Measurements from ENCODE around the gene ARHGAP4.

Gene ARHGAP4

DNA sequence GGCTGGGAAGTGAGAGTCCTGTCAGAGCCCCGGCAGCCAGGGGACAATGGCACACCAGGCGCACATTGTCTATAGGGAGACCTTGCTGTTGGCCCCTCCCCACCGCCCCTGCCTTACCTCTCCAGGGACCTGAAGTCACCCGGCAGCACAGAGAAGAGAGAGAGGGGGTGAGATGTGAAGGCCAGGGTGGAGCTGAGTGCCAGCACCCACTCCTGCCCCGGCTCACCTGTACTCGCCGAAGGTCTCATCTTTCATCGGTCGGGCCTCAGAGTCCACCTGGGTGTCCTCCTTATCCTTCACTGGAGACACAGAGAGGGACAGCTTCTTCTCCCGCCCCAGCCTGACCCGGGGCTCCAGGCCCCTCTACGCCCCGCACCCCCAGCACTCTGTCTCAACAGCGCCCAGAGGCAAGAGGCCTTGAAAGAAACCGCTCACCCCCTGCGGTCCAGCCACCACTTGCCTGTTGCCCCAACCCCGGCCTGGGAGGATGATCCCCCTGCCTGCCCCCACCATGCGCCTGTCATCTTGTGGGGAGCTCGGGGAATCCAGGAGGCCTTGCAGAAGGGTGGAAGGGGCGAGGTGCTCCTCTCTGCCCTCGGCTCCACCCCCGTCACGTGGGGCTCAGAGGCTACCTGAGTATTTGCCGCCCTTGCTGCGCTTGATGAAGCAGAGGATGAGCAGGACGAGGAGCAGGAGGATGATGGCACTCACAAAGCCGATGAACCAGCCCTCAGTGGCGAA, 62.6 kb downstream of the ARHGAP4 start:
- no peak for DNase-seq

DNA sequence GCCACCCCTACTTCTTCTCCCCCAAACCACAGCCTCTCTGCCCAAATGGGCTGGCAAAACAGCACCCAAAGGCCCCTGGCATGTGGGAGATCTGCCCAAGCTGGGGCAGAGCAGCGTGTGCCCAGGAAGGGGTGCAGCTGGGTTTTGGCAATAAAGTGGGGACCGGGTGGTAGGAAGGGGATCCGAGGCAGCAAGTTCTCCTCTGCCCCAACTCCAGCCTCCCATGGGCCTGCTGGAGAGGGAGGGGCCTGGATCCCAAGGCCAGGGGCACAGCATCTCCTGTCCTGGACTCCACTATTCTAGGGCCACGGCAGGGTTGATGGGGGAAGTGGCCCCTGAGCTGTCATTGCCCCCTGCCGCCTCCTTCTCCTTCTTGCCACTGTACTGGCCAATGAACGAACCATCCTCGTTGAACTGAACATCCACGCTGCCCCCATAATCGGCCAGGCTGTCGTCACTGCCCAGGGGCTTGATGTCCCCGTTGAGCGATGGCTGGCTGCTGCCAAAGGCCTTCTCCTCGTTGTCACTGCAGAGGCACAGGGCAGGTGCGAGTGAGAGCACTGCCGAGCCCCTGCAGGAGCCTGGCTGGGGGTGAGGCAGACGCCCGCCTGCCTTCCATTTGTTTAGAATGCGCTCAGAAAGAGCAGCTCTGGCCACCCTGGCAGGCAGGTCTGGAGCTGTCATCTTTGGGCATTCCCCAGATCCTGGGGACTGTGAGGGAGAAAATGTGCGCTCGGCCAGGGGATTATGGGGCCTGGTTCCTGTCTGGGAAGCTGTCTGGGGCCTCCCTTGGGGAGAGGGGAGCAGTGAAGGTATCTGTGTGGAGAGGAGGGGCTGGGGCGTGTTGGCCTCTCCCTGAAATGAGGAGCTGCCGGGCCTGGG, 63.5 kb downstream of the ARHGAP4 start:
- no peak for DNase-seq

GRCh38 chrX:153861733-153862310, 64.2 kb downstream of the ARHGAP4 start:
- DNase-seq, result no peak

DNA sequence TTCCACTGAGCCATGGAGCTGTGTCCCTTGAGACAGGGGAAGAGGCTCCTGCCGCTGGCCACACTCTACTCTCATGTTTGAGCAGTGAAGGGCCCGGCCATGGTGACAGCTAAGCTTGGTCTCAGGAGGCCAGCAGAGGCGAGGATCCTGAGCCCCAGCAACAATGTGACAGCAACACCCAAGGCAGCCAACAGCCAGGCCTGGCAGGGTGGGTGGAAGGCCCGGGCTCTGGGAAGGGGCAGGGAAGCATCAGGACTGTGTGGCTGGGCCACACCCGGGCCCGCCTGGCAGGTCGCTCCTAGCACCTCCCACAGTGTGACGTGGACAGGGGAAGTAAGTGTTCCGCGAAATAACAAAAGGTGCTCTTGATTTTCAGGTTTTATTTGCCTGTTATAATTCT, 64.9 kb downstream of the ARHGAP4 start:
- no peak for DNase-seq
